IPS DF 6.9 (cell line): Measurements from ENCODE around the gene DOCK10.

Source experiments
- DNase-seq: peaks from one replicate; pipeline ENCODE4 v3.0.0-alpha.2; 2013; ENCODE audit warnings: low read depth, low spot score
- H3K27ac ChIP-seq: one replicate; pipeline ENCODE4 v1.5.1; 2013; ENCODE audit warnings: low read length, control low read depth
- H3K27me3 ChIP-seq: 2 replicates; pipeline ENCODE4 v1.6.1; 2013; ENCODE audit warnings: mild to moderate bottlenecking, low read length; ENCODE audit not compliant: control insufficient read depth, insufficient read depth
- H3K36me3 ChIP-seq: 2 replicates; pipeline ENCODE4 v1.6.1; 2013; ENCODE audit warnings: low read length; ENCODE audit not compliant: control insufficient read depth, insufficient read depth
- H3K4me1 ChIP-seq: 2 replicates; pipeline ENCODE4 v1.6.1; 2013; ENCODE audit warnings: low read length; ENCODE audit not compliant: control insufficient read depth, insufficient read depth
- H3K4me3 ChIP-seq: 2 replicates; pipeline ENCODE4 v1.5.1; 2013; ENCODE audit warnings: mild to moderate bottlenecking, low read length
- H3K9me3 ChIP-seq: 2 replicates; pipeline ENCODE4 v1.6.1; 2013; ENCODE audit warnings: low read length, inconsistent platforms; ENCODE audit not compliant: control insufficient read depth, insufficient read depth
- WGBS: extraction: QIAGEN DNeasy Blood & Tissue Kit; methylation state at CpG from one replicate; pipeline ENCODE4 v1.1.7; 2013; ENCODE audit warnings: mixed read lengths, missing lambda C conversion rate; ENCODE audit not compliant: insufficient read length, insufficient coverage; 5-methylcytosine and 5-hydroxymethylcytosine counted together

Gene DOCK10

DNA sequence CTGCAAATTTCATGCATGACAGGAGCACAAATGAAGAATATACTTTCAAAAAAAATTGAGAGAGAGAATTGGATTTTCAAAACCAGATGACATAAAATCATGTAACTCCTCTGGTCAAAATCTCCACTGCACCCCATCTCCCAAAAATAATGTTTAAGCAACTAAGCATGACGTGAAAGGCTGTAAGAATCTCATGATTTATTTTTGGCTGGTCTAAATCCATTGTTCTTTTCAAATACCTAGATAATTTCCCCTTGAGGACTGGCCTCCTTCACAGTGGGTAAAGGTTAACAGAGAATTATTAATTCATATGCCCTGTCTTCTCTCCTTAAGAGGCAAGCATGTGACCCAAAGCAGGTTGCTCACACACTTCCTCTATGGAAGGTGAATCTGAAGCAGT lies 224.6 kb downstream of the DOCK10 start:
- no peak for DNase-seq
- Histone ChIP-seq H3K9me3 (no peaks in the 10 kb centered on the region), H3K4me1 (no peaks in the 10 kb centered on the region), H3K36me3 (no peaks in the 10 kb centered on the region), H3K27ac (no peak overlapping the region), H3K27me3 (no peaks in the 10 kb centered on the region), H3K4me3 (no peak overlapping the region)
- WGBS: no CpG with 5 or more reads among the region's 1 CpG

DNA sequence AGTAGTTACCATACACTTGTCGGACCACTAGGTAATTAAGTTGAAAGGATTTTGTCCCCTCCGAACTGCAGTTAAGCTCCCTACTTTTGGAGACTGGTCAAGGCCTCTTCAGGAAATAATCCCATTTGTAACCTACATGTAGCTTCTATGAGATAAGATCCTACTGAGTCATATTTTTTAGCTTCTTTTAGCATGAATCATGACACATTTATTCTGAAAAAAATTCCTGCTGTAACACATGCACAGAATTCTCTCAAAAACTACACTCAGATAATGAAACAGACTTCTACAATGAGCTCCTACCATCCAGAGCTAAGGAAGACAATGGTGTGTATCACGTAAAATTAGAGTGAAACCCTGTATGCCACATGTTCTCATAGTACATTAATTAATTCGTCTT lies 225.5 kb downstream of the DOCK10 start:
- DNase-seq: no peak
- H3K4me1 ChIP-seq: no peaks in the 10 kb centered on the region
- H3K36me3 ChIP-seq: no peaks in the 10 kb centered on the region
- no peak overlapping the region for H3K4me3 ChIP-seq
- WGBS: no CpG with 5 or more reads among the region's 4 CpGs
- no peaks in the 10 kb centered on the region for H3K9me3 ChIP-seq
- no peaks in the 10 kb centered on the region for H3K27me3 ChIP-seq
- H3K27ac ChIP-seq: no peak overlapping the region

DNA sequence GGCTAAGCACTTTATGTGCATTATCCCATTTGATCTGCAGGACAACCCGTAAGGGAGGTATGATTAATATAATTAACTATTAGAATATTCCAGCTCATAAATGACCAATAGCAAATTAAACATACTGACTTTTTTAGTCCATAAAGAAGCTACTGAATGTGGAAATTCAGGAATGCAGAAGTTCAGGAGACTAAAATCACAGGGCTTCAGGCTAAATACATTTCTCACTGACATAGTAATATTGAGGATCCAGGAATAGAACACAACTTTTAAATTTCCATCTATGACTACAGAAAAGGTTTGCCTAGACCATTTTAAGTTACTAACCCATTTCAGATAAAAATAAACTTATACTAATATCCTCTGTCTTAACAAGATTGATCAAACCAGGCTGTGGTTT lies 228.7 kb downstream of the DOCK10 start:
- H3K4me3 ChIP-seq: no peak overlapping the region
- no peak for DNase-seq
- no peaks in the 10 kb centered on the region for H3K9me3 ChIP-seq
- no peaks in the 10 kb centered on the region for H3K36me3 ChIP-seq
- no peak overlapping the region for H3K27ac ChIP-seq
- H3K27me3 ChIP-seq: no peaks in the 10 kb centered on the region
- WGBS: no CpG with 5 or more reads among the region's 1 CpG
- H3K4me1 ChIP-seq: no peaks in the 10 kb centered on the region

DNA sequence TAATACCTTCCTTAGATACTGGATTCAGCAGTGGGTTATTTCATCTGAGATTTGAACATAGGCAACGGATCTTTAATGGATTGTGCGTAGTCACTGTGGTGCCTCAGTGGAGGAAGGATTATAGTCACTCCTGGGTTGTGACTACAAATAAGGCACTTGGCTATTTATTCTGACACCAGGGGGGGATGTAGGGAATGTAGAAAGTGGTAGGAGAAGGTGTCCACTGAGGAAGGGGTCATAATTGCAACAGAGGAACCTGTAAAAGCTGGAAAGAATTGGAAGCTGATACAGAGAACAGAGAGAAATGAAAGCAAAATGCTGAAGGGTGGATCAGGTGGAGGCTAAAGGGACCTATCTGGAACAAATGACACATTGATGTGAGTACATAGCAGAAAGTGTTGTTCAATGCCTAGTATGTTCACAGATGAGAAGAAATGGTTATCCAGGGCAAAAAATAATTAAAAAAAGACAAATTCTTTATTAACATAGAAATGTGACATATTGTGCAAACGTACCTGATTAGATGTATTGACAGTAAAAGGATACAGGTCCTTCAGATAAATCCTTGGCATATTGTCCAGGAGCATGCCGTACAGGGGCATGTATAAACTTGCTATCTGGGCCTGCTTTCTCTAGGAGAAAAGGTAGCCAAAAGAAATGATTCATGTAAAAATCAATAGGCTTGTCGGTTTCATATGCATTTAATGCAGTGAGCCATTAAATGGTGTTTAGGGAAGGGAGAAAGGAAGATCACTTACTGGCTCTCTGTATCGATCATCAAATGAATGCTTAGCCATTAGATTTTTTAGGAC lies 234.9 kb downstream of the DOCK10 start:
- Histone ChIP-seq H3K27ac (no peak overlapping the region), H3K4me1 (no peaks in the 10 kb centered on the region), H3K9me3 (no peaks in the 10 kb centered on the region), H3K4me3 (no peak overlapping the region), H3K36me3 (no peaks in the 10 kb centered on the region), H3K27me3 (no peaks in the 10 kb centered on the region)
- WGBS: no CpG with 5 or more reads among the region's 6 CpGs
- no peak for DNase-seq

DNA sequence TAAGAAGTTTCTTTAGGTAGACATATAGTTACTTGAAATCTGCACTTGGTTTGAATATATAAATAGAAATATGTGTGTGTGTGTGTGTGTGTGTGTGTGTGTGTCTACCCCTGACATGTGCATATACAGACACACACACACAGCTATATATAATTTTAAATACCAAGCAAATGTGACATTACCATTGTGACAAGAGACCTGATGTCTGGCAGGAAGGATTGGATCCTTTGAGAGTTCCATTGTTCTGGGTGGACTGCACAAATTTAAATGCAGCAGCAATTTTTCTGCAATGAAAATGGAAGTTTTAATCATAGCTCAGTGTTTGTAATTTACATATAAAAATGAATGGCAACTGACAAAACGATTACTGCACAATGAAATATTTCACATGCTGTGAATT lies 238.3 kb downstream of the DOCK10 start:
- Histone ChIP-seq H3K27me3 (no peaks in the 10 kb centered on the region; the same call in 1 of the 2 replicates), H3K4me1 (no peaks in the 10 kb centered on the region), H3K4me3 (no peak overlapping the region), H3K36me3 (no peaks in the 10 kb centered on the region), H3K9me3 (no peaks in the 10 kb centered on the region), H3K27ac (no peak overlapping the region)
- WGBS: no CpG with 5 or more reads among the region's 1 CpG
- no peak for DNase-seq

DNA sequence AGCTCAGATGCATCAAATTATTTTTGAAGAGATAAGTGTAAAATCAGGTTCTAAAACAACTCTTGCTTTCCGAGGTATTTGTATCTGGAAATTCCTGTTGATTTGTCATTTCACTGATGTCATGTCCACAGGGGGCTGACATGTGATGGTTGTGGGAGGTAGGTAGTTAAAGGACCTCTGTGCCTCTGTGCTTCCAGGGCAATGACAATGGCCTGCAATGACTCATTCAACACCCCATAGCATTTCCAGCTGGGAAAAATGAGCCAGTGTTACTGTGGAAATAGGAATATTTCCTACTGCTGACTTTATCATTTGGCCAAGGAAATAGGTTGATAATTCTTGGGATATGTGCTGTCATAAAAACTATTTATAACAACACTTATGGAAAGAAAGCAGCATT lies 239.9 kb downstream of the DOCK10 start:
- DNase-seq: no peak
- no peaks in the 10 kb centered on the region; the same call in 1 of the 2 replicates for H3K27me3 ChIP-seq
- no peak overlapping the region for H3K4me3 ChIP-seq
- no peaks in the 10 kb centered on the region for H3K9me3 ChIP-seq
- no CpG with 5 or more reads among the region's 1 CpG for WGBS
- no peak overlapping the region for H3K27ac ChIP-seq
- H3K36me3 ChIP-seq: no peaks in the 10 kb centered on the region
- no peaks in the 10 kb centered on the region for H3K4me1 ChIP-seq

DNA sequence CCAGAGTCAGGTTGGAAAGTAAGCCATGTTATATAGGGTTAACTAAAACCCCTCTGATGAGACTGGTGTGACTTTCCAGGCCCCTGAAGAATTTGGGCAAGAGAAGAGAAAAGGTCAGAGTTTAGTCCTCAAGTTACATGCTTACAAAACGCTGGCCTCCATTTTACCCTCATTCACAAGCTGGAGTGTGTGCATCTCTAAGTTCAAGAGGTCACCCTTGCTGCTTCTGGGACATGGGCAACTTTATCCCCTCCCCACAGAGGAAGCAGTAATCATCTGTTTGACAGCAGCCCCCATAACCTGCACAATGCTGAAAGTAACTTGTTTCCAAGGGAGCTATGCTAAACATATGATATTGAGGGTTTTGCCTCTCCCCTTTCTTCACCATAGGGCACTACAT lies 240.9 kb downstream of the DOCK10 start:
- Histone ChIP-seq H3K4me3 (no peak overlapping the region), H3K9me3 (no peaks in the 10 kb centered on the region), H3K4me1 (no peaks in the 10 kb centered on the region), H3K27me3 (no peaks in the 10 kb centered on the region; the same call in 1 of the 2 replicates), H3K36me3 (no peaks in the 10 kb centered on the region), H3K27ac (no peak overlapping the region)
- WGBS: no CpG with 5 or more reads among the region's 1 CpG
- no peak for DNase-seq

DNA sequence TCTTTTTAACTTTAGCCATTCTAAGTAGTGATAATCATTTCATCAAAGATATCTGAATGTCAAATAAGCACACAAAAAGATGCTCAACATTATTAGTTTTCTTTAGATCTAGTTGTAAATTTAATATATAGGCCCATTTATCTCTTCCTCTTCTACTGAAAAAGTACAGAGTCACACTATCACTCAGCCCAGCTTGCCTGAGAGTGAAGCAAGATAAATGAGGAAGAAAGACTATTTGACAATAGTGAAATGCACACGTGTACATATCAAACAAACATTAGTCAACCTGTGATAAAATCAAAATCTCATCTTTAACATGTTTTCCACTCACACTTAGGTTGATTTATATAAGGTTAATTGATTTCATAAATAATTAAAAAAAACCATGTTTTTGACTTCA lies 242.6 kb downstream of the DOCK10 start:
- DNase-seq: no peak
- Histone ChIP-seq H3K27ac (no peak overlapping the region), H3K9me3 (no peaks in the 10 kb centered on the region), H3K36me3 (no peaks in the 10 kb centered on the region), H3K27me3 (no peaks in the 10 kb centered on the region; the same call in 1 of the 2 replicates), H3K4me1 (no peaks in the 10 kb centered on the region), H3K4me3 (no peak overlapping the region)
- no CpG with 5 or more reads among the region's 1 CpG for WGBS

DNA sequence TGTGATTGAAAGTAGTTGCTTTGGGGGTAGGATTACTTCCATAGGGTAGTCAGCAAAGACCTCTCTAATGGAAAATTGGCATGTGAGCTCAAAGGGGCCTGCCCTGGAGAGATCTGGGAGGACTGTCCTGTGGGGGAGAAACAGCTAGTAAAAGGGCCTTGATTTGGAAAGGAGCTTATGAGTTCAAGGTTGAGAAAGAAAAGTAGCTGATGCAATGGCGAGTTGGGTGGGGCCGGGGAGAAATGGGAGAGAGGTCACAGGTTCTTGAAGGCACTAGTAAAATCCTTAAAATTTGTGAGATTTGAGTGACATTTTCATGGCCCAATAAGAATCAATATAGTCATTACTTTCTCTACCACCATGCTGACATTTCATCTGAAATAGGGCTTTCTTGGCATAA lies 244.1 kb downstream of the DOCK10 start:
- H3K9me3 ChIP-seq: no peaks in the 10 kb centered on the region
- no peak for DNase-seq
- H3K4me3 ChIP-seq: no peak overlapping the region
- H3K36me3 ChIP-seq: no peaks in the 10 kb centered on the region
- no peaks in the 10 kb centered on the region for H3K4me1 ChIP-seq
- WGBS: no CpG with 5 or more reads among the region's 2 CpGs
- H3K27me3 ChIP-seq: no peaks in the 10 kb centered on the region; the same call in 1 of the 2 replicates
- no peak overlapping the region for H3K27ac ChIP-seq

DNA sequence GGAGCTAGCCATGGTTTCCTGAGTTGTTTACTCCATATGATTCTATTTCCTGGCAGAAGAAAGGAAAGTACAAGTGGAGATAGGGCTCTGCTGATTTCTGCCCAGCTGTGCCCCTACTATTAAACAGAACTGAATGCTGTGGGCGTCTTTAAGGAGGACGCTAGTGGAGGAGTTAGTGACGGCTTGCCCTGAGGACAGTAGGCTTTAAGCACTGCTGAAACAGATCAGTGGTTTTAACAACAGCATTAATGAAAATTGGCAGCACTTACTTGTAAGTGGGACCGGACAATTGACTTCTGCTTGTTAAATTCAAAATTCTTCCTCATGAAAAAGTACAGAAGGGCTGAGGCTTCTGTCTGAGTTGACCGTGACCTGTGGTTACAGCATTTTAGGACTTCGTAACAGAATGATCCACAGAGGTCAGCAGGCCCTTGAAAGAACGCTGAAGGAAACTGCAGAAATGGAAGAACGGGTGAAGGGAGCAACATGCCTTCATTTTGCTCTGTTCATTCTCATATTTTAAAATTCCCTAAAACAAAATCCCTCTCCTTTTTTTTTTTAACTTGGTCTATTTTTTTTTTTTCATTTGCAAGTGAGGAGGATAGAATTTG lies 245.5 kb downstream of the DOCK10 start:
- Histone ChIP-seq H3K9me3 (no peaks in the 10 kb centered on the region), H3K4me3 (no peak overlapping the region), H3K4me1 (no peaks in the 10 kb centered on the region), H3K27ac (no peak overlapping the region), H3K27me3 (no peaks in the 10 kb centered on the region; the same call in 1 of the 2 replicates), H3K36me3 (no peaks in the 10 kb centered on the region)
- no peak for DNase-seq
- no CpG with 5 or more reads among the region's 8 CpGs for WGBS

DNA sequence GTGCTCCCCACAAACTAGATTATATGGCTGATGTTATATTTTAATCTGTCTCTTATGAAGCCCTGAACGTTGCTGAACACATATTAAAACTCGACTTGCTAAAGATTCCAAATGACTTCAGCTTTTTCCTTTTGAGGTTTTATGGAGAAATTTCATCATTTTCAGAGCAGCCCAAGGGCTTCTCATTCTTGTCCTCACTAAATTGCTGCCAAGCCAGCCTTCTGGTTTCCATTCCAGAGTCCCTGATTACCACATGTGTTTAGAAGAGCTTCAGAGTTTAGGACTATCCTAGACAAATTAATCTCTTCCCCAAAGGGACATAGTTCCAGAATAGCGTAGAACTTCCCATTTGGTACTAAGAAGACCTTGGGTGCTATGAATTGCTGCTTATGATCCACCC lies 248.3 kb downstream of the DOCK10 start:
- Histone ChIP-seq H3K4me3 (no peak overlapping the region), H3K4me1 (no peaks in the 10 kb centered on the region), H3K27ac (no peak overlapping the region), H3K27me3 (no peaks in the 10 kb centered on the region), H3K9me3 (no peaks in the 10 kb centered on the region), H3K36me3 (no peaks in the 10 kb centered on the region)
- no peak for DNase-seq
- WGBS: no CpG with 5 or more reads among the region's 3 CpGs
